Measurements from ENCODE around the gene TNFRSF6B.

TNFRSF6B gene

DNA sequence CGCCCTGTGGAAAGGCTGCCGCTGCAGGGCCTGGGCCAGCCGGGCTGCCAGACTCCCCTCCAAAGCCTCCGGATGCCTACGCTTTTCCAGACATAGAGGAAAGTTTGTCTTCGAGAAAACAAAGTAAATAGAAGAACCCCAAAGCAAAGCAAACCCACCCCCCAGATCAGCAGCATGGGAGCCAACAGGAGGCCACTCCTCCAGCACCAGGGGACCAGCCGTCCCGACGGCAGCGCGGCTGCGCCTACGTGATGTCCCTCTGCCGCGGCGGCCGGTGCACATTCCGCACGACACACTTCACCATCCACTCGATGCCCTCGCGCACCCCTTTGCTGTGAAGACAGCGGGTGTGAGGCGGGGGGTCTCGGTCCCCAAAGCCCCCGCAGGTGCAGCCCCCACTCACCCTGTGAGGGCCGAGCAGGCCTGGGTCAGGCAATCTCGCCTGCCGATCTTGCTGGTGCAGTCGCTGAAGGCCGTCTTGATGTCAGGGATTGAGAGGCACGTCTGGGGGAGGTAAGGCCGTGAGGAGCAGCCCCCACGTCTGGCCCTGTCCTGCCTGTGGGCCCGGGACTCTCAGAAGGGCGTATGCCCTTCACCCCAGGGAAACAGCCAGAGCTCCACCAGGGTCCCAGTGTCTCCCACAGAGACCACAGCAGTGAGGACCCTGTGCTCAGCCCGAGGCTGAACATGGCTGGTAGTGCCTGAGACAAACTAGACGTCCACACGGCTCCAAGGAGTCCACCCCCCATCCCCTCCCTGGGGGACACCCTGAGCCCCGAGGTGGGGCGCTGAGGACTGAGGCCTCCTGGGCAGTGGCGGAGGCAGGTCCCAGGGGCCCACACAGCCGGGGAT is 4.0 kb downstream of the TNFRSF6B start:
- TF ChIP-seq, protein P1, sequence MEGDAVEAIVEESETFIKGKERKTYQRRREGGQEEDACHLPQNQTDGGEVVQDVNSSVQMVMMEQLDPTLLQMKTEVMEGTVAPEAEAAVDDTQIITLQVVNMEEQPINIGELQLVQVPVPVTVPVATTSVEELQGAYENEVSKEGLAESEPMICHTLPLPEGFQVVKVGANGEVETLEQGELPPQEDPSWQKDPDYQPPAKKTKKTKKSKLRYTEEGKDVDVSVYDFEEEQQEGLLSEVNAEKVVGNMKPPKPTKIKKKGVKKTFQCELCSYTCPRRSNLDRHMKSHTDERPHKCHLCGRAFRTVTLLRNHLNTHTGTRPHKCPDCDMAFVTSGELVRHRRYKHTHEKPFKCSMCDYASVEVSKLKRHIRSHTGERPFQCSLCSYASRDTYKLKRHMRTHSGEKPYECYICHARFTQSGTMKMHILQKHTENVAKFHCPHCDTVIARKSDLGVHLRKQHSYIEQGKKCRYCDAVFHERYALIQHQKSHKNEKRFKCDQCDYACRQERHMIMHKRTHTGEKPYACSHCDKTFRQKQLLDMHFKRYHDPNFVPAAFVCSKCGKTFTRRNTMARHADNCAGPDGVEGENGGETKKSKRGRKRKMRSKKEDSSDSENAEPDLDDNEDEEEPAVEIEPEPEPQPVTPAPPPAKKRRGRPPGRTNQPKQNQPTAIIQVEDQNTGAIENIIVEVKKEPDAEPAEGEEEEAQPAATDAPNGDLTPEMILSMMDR (IDR thresholded peaks at IDR 0.05; ENCODE audit: low read depth, low read length), result no peak
- no peak overlapping the region for H3K4me3 ChIP-seq (ENCODE audit: low read depth, low read length)

DNA sequence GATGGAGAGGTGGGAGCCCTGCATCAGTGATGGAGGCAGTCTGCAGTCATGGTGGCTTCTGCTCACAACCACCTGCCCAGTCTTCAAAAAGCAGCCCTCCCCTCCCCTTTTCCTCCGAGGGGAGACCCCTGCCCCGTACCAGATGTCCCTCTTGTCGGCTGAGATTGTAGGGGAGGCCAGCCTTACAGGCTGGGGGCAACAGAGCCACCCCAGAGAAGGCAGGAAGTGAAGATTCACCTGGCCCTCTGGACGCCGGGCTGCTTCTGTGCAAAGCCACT is 4.5 kb downstream of the TNFRSF6B start:
- TF ChIP-seq, protein P1 (IDR thresholded peaks at IDR 0.05; ENCODE audit: low read depth, low read length), result no peak
- H3K4me3 ChIP-seq (ENCODE audit: low read depth, low read length), result no peak overlapping the region

DNA sequence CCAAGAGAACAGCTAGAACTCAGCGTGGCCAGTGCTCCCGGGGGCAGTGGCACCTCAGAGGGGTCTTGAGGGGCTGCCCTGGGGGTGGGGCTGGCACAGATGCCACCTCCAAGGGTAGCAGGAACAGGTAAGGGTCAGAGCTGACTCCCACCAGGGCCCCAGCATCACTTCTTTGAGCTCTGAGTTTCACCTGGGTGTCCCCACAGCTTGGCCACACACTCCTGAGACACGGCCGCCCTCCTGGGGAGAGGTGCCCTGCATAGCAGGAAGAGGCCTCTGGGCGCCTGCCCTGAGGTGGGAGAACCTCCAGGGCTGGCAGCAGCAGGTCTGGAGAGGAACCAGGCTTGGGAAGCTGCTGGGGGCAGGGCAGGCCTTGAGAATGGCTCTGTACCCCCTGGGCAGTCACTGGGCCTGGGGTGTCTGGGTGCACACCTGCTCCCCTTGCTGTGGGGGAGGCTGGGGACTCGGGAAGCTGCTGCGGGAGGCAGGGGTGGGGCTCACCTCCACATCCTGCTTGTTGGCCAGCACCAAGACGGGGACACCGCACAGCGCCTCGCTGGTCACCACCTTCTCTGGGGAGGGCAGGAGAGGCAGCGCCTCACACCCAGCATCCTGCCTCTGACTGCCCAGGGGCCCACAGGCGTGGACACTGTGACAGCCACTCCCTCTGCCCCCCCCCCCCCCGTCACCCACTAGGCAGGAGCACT is 5.0 kb downstream of the TNFRSF6B start:
- no peak overlapping the region for H3K4me3 ChIP-seq (ENCODE audit: low read depth, low read length)
- TF ChIP-seq, protein P1 (IDR thresholded peaks at IDR 0.05; ENCODE audit: low read depth, low read length), result no peak

DNA sequence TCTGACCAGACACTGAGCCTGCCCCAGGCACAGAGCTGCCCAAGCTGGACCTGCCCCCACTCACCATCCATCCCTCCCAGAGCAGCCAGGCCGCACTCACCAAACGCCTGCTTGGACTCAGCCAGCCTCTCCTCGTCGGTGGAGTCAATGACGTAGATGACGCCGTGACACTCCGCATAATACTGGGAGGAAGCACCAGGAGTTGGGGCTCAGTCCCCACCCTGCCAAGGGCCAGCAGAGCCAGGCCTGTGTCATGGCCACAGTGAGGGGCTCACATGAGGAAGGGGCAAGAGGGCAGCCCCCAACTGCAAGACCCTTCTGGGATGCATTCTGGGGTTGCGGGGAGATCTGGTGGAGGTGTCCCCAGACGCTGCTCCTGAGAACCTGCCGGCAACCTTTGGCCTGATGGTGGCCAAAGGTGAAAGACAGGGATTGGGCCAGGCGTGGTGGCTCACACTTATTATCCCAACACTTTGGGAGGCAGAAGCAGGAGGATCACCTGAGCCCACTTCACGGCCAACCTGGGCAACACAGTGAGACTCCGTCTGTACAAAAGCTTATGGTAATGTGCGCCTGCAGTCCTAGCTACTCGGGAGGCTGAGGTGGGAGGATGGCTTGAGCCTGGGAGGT is 5.7 kb downstream of the TNFRSF6B start:
- TF ChIP-seq, protein P1 (IDR thresholded peaks at IDR 0.05; ENCODE audit: low read depth, low read length), result no peak
- no peak overlapping the region for H3K4me3 ChIP-seq (ENCODE audit: low read depth, low read length)

DNA sequence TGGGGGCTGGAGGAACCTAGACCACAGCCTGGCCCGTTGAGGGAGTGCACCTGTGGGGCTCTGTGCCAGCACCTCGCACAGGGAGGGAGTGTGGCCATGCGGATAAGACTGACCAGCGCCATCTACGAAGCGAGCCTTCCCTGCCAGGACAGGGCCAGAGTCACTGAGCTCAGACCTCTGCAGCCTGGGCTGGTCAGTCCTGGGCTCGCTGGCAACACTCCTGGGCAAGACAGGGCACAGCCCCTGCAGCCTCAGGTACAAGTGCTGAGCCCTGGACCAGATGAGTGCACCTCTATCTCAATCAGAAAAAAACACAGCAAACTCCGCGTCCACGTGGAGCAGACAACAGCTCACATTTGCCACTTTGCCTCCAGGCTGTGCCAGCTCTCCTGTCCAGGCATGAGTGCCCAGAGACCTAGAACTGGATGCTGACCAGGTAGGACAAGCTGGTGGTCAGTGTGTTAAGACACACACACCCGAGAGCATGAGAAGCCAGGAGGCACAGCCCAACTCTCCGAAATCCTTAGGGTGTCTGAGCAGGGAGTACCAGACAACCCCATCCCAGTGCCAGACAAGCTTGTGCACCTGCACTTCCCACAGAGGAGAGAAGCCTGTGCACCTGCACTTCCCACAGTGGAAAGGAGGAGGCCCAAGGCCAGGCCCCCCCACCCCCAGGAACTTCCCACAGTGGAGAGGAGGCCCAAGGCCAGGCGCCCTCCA is 6.5 kb downstream of the TNFRSF6B start:
- H3K4me3 ChIP-seq (ENCODE audit: low read depth, low read length), result no peak overlapping the region
- TF ChIP-seq, protein P1 (IDR thresholded peaks at IDR 0.05; ENCODE audit: low read depth, low read length), result no peak

DNA sequence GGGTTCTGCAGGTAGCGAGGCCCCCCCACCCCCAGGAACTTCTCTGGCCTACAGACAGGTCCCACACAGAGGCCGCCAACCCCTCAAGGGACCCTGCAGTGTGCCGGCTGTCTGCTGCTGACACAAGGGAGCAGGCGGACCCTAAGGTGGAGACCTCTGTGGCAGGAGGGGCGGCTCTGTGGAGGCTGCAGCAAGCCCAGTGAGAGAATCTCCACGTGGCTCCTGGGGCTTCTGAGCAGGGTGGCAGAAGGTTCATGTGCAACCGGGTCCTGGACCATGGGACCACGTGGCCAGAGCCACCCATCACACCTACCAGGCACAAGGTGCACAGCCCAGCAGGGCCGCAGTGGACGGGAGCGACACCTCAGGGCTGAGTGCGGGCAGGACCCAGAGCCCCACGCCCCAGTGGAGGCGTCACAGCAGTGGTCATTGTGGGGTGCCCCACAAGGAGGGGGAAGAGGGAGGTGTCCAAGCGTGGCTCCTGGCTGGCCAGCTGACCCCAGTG is 7.1 kb downstream of the TNFRSF6B start:
- TF ChIP-seq, protein P1 (IDR thresholded peaks at IDR 0.05; ENCODE audit: low read depth, low read length), result no peak
- H3K4me3 ChIP-seq (ENCODE audit: low read depth, low read length), result no peak overlapping the region
